Mesendoderm (in vitro differentiated cells): ENCODE data around the gene IGFL2.
"Not testable (repeated sequence)": the region's sequence is repeated elsewhere in the genome, so short reads cannot be mapped to it uniquely, and the experiment has no call there.

Experiments used
- DNase-seq: peaks from one replicate; pipeline ENCODE4 v3.0.0; 2013
- H2AK5ac ChIP-seq: 2 replicates; pipeline ENCODE4 v1.6.1; 2013; ENCODE audit warnings: low read length, inconsistent platforms
- H2BK120ac ChIP-seq: 2 replicates; pipeline ENCODE4 v1.6.1; 2013; ENCODE audit warnings: low read depth, mild to moderate bottlenecking, low read length, moderate library complexity, mixed read lengths
- H2BK15ac ChIP-seq: replicated peaks from 2 replicates; pipeline ENCODE4 v1.6.1; 2013; ENCODE audit warnings: low read depth, mild to moderate bottlenecking, moderate library complexity
- H2BK5ac ChIP-seq: 2 replicates; pipeline ENCODE4 v1.6.1; 2013; ENCODE audit warnings: low read length, inconsistent platforms
- H3K18ac ChIP-seq: 2 replicates; pipeline ENCODE4 v1.6.1; 2013; ENCODE audit warnings: mild to moderate bottlenecking, low read length, mixed read lengths
- H3K23ac ChIP-seq: one replicate; pipeline ENCODE4 v1.6.1; 2013; ENCODE audit warnings: low read length
- H3K27ac ChIP-seq: 2 replicates; pipeline ENCODE4 v1.5.1; 2013; ENCODE audit warnings: low read depth, mild to moderate bottlenecking, inconsistent platforms, low read length, moderate library complexity
- H3K27me3 ChIP-seq: 2 replicates; pipeline ENCODE4 v1.6.1; 2013; ENCODE audit warnings: low read length, control low read depth, mild to moderate bottlenecking, inconsistent platforms; ENCODE audit not compliant: insufficient read depth, poor library complexity
- H3K36me3 ChIP-seq: 2 replicates; pipeline ENCODE4 v1.6.1; 2013; ENCODE audit warnings: low read length, inconsistent platforms; ENCODE audit not compliant: control insufficient read depth, insufficient read depth
- H3K4ac ChIP-seq: one replicate; pipeline ENCODE4 v1.6.1; 2013; ENCODE audit warnings: low read depth, mild to moderate bottlenecking, low read length, moderate library complexity
- H3K4me1 ChIP-seq: 2 replicates; pipeline ENCODE4 v1.6.1; 2013; ENCODE audit warnings: low read depth, low read length, inconsistent platforms; ENCODE audit not compliant: control insufficient read depth
- H3K4me2 ChIP-seq: 2 replicates; pipeline ENCODE4 v1.6.1; 2013; ENCODE audit warnings: low read length
- H3K4me3 ChIP-seq: 2 replicates; pipeline ENCODE4 v1.5.1; 2013; ENCODE audit warnings: mild to moderate bottlenecking, low read length
- H3K56ac ChIP-seq: one replicate; pipeline ENCODE4 v1.6.1; 2013; ENCODE audit warnings: low read length
- H3K79me1 ChIP-seq: 2 replicates; pipeline ENCODE4 v1.6.1; 2013; ENCODE audit warnings: low read length, inconsistent platforms
- H3K79me2 ChIP-seq: 2 replicates; pipeline ENCODE4 v1.6.1; 2013; ENCODE audit warnings: mild to moderate bottlenecking, low read length; ENCODE audit not compliant: control insufficient read depth, insufficient read depth
- H3K9ac ChIP-seq: 2 replicates; pipeline ENCODE4 v1.6.1; 2013; ENCODE audit warnings: low read length, inconsistent platforms
- H4K5ac ChIP-seq: one replicate; pipeline ENCODE4 v1.6.1; 2013; ENCODE audit warnings: low read length
- H4K8ac ChIP-seq: one replicate; pipeline ENCODE4 v1.6.1; 2013; ENCODE audit warnings: low read depth, mild to moderate bottlenecking, control low read depth, low read length, moderate library complexity
- WGBS: extraction: QIAGEN DNeasy Blood & Tissue Kit; methylation state at CpG from one replicate; pipeline ENCODE4 v1.1.7; 2013; ENCODE audit warnings: low lambda C conversion rate, missing lambda C conversion rate; ENCODE audit not compliant: insufficient coverage; ENCODE audit errors: extremely low coverage; 5-methylcytosine and 5-hydroxymethylcytosine counted together

Gene IGFL2

DNA sequence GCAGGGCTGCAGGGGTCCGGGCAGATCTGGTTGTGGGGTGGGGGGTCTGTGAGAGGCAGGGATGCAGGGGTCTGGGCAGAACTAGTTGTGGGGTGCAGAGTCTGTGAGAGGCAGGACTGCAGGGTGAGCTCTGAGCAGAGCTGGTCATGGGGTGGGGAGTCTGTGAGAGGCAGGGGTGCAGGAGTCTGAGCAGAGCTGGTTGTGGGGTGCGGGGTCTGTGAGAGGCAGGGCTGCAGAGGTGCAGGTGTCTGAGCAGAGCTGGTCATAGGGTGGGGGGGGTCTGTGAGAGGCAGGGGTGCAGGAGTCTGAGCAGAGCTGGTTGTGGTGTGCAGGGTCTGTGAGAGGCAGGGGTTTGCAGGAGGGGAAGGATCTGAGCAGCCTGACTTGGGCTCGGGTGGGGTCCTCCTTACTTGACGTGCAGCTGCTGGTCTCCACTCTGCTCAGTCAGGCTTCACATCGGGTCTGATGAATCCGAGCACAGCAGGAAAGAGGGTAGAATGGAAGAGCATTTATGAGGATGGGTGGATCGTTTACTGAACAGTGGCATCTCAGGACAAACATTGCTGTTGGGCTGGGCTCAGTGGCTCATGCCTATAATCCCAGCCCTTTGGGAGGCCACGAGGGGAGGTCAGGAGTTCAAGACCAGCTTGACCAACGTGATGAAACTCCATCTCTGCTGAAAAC lies 31.2 kb downstream of the IGFL2 start:
- Histone ChIP-seq H4K8ac (no peak overlapping the region), H3K4me3 (no peak overlapping the region), H3K23ac (no peak overlapping the region), H3K79me1 (no peaks in the 10 kb centered on the region), H3K27ac (no peak overlapping the region), H2BK15ac (no peak overlapping the region), H3K56ac (peak overlapping the region; percentile 44), H3K36me3 (no peaks in the 10 kb centered on the region), H3K4ac (no peak overlapping the region), H2BK120ac (no peak overlapping the region), H2BK5ac (peak overlapping the region; percentile 41), H2AK5ac (no peak overlapping the region), H3K79me2 (no peaks in the 10 kb centered on the region), H3K4me2 (no peak overlapping the region), H3K9ac (no peak overlapping the region), H4K5ac (no peak overlapping the region), H3K4me1 (no peaks in the 10 kb centered on the region), H3K18ac (no peak overlapping the region), H3K27me3 (no peaks in the 10 kb centered on the region)
- no CpG with 5 or more reads among the region's 9 CpGs for WGBS
- DNase-seq, result no peak

DNA sequence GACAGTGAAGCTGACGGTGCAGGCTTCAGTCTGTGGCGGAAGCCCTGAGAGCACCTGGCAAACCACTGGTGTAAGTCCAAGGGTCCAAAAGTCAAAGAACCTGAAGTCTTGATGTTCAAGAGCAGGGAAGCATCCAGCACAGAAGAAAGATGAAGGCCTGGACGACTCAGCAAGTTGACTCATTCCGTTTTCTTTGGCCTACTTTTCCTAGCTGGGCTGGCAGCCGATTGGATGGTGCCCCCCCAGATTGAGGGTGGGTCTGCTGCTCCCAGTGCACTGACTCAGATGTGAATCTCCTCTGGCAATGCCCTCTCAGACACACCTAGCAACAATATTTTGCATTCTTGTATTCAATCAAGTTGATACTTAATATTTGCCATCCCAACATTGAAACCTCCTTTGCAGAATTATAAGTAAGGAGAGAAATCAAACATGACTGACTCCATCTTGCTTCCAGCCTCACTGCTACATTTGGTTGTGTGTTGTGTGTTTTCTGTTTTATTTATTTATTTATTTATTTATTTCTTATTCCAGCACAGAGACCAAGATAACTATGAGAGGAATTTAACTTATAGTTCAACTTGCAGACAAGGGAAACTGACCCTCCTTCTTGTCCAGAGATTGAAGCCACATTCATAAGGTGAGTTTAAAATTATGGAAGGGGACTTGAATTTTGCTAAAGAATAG lies 32.8 kb downstream of the IGFL2 start:
- H2BK5ac ChIP-seq, result no peak overlapping the region
- DNase-seq, result no peak
- H3K9ac ChIP-seq, result no peak overlapping the region
- H3K4me2 ChIP-seq, result no peak overlapping the region
- H3K4ac ChIP-seq, result no peak overlapping the region
- no peaks in the 10 kb centered on the region for H3K27me3 ChIP-seq
- no peak overlapping the region for H2BK15ac ChIP-seq
- H2BK120ac ChIP-seq, result no peak overlapping the region
- no peaks in the 10 kb centered on the region for H3K36me3 ChIP-seq
- no peak overlapping the region for H3K18ac ChIP-seq
- no peak overlapping the region for H3K23ac ChIP-seq
- no peak overlapping the region for H3K4me3 ChIP-seq
- H3K79me1 ChIP-seq, result no peaks in the 10 kb centered on the region
- H2AK5ac ChIP-seq, result no peak overlapping the region
- no peak overlapping the region for H3K27ac ChIP-seq
- no peak overlapping the region for H3K56ac ChIP-seq
- no CpG with 5 or more reads among the region's 5 CpGs for WGBS
- H4K8ac ChIP-seq, result no peak overlapping the region
- H4K5ac ChIP-seq, result no peak overlapping the region
- no peaks in the 10 kb centered on the region for H3K79me2 ChIP-seq
- H3K4me1 ChIP-seq, result no peaks in the 10 kb centered on the region

DNA sequence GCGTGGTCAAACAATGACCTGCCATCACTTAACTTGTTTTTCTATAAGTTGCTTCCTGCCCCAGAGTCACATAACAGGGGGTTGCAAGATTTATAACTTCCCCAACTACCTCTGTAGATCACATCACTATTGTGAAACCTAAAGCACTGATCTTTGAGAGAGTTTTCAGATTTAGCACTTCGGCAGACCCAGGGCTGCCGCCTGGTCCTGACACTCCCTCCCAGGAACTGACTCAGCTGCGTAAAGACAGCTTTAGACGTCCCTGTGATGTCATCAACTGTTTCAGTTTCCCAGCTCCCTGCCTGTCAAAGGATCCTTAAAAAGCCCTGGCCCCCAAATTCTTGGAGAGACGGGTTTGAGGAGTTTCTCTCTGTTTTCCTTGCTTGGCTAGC lies 33.3 kb downstream of the IGFL2 start:
- Histone ChIP-seq H3K18ac (no peak overlapping the region), H2AK5ac (no peak overlapping the region), H3K27me3 (no peaks in the 10 kb centered on the region), H3K4me2 (no peak overlapping the region), H2BK120ac (no peak overlapping the region), H3K79me2 (no peaks in the 10 kb centered on the region), H3K36me3 (no peaks in the 10 kb centered on the region), H4K5ac (no peak overlapping the region), H2BK15ac (no peak overlapping the region), H3K9ac (no peak overlapping the region), H4K8ac (no peak overlapping the region), H3K4me3 (no peak overlapping the region), H3K79me1 (no peaks in the 10 kb centered on the region), H3K4ac (no peak overlapping the region), H2BK5ac (no peak overlapping the region), H3K23ac (no peak overlapping the region), H3K4me1 (no peaks in the 10 kb centered on the region), H3K56ac (peak overlapping the region; percentile 7), H3K27ac (no peak overlapping the region)
- DNase-seq, result no peak
- WGBS, result no CpG with 5 or more reads among the region's 6 CpGs

DNA sequence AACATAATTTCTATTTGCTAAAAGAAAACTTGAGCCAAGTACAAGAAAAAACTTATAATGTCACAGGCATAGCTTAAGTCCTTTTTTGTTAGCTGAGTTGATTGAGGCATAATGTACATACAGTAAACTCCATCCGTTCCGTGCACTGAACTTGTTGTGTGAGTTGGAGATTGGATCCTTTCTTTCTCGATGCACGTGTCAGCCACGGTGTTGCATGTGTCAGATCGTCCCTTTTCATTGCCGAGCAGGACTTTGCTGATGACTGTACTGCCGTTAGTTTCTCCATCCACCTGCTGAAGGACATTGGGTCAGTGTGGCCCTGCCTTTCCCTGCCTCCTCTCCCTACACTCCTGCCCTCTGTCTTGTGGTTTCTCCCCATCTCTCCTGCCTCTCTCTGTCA lies 34.4 kb downstream of the IGFL2 start:
- Histone ChIP-seq H2AK5ac (no peak overlapping the region), H2BK15ac (no peak overlapping the region), H2BK120ac (no peak overlapping the region), H3K4ac (no peak overlapping the region), H3K4me1 (no peaks in the 10 kb centered on the region), H3K27me3 (no peaks in the 10 kb centered on the region), H3K79me1 (no peaks in the 10 kb centered on the region), H3K4me2 (no peak overlapping the region), H3K4me3 (no peak overlapping the region), H4K8ac (no peak overlapping the region), H3K18ac (no peak overlapping the region), H4K5ac (no peak overlapping the region), H3K36me3 (no peaks in the 10 kb centered on the region), H3K27ac (no peak overlapping the region), H3K23ac (no peak overlapping the region), H3K79me2 (no peaks in the 10 kb centered on the region), H2BK5ac (no peak overlapping the region), H3K56ac (no peak overlapping the region), H3K9ac (no peak overlapping the region)
- DNase-seq, result no peak
- no CpG with 5 or more reads among the region's 8 CpGs for WGBS

DNA sequence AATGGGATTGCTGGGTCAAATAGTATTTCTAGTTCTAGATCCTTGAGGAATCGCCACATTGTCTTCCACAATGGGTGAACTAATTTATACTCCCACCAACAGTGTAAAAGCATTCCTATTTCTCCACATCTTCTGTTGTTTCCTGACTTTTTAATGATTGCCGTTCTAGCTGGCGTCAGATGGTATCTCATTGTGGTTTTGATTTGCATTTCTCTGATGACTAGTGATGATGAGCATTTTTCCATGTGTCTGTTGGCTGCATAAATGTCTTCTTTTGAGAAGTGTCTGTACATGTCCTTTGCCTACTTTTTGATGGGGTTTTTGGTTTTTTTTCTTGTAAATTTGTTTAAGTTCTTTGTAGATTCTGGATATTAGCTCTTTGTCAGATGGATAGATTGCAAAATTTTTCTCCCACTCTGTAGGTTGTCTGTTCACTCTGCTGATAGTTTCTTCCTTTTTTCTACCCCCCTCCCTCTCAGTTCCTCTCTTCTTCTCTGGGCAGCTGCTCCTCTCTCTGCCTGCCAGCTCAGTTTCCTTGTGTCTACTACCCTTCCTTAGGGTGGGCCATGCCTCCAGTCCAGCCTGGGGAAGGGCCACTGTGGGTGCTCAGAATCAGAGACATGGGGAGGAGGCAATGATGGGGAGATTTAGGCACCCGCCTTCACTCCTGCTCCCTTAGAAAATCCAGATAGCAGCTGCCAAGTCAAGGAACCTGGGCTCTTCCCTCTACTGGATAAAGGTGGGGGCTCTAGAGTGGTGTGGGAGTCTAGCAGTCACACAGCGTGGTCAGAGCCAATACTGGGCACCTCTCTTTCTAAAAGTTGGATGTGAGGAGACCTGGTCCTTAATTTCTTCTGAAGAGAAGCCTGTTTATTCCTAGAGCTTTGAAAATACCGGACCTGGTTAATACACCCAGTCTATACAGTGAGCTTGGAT lies 37.0 kb downstream of the IGFL2 start:
- not testable (repeated sequence) for H3K4ac ChIP-seq, H2BK5ac ChIP-seq, H3K79me2 ChIP-seq, H3K79me1 ChIP-seq, H2AK5ac ChIP-seq, H4K8ac ChIP-seq, H3K27me3 ChIP-seq, H3K4me3 ChIP-seq, H4K5ac ChIP-seq, H3K4me1 ChIP-seq, H3K23ac ChIP-seq, H3K27ac ChIP-seq, H3K4me2 ChIP-seq, H2BK120ac ChIP-seq, H3K9ac ChIP-seq, DNase-seq, H3K36me3 ChIP-seq
- H2BK15ac ChIP-seq, result peak overlapping the region; percentile 75
- no CpG with 5 or more reads among the region's 6 CpGs for WGBS
- peak overlapping the region; percentile 25 for H3K56ac ChIP-seq
- peak overlapping the region; percentile 5 for H3K18ac ChIP-seq
